Body of pancreas (tissue), 4 donors: ENCODE measurements around the gene NKX1-1.

Experiments used
- CTCF ChIP-seq, 7 experiments: fragments of 450-650 bp in 4 of 7; fragments of 200-600 bp in 3 of 7; sonication (generic) in 3 of 7; IDR thresholded peaks; one replicate each; pipeline ENCODE4 v1.5.1; 2016 to 2019; ENCODE audit warnings: antibody characterized with exemption in 7 of 7
- POLR2A ChIP-seq, 3 donors: fragments of 450-650 bp; IDR thresholded peaks; one replicate each; pipeline ENCODE4 v1.6.1; 2016; ENCODE audit warnings: antibody characterized with exemption in 3 of 3, mild to moderate bottlenecking in 2 of 3

- TF ChIP-seq CTCF (IDR thresholded peaks at IDR 0.05): peak; percentile 62 to 79 (median 68)
- no peak for TF ChIP-seq POLR2A (IDR thresholded peaks at IDR 0.05)
Observed at GRCh38 chr4:1356181-1356998, 49.9 kb downstream of the NKX1-1 start.
